Natural killer cell (primary cell): ENCODE results near the gene TTC22. TPM values are rescaled to one million over a fixed set of nuclear protein-coding genes. Genes with fewer than 3 reads are reported as not detected.

Experiments used
- ATAC-seq, 3 donors: fragments of 150-1000 bp in 2 of 3; fragments of 200-7000 bp in 1 of 3; cut with Tn5 transposase; 1 replicate in 1 of 3; 2 replicates in 2 of 3; pipeline ENCODE4 v1.10.0; 2021; ENCODE audit warnings: mild to moderate bottlenecking in 2 of 3, moderate library complexity in 2 of 3
- DNase-seq, 2 donors: peaks; one replicate each; pipeline versions ENCODE4 v3.0.0 to v3.0.0-alpha.2; 2013 to 2021; ENCODE audit warnings: mixed read lengths in 1 of 2
- H3K27ac ChIP-seq: one replicate; pipeline ENCODE4 v1.5.1; 2013; ENCODE audit warnings: mild to moderate bottlenecking, low read length
- H3K27me3 ChIP-seq: one replicate; pipeline ENCODE4 v1.6.1; 2013; ENCODE audit warnings: low read length; ENCODE audit not compliant: control insufficient read depth, insufficient read depth
- H3K36me3 ChIP-seq: one replicate; pipeline ENCODE4 v1.6.1; 2013; ENCODE audit warnings: low read length; ENCODE audit not compliant: control insufficient read depth, insufficient read depth
- H3K4me1 ChIP-seq: one replicate; pipeline ENCODE4 v1.6.1; 2013; ENCODE audit warnings: low read length; ENCODE audit not compliant: control insufficient read depth, insufficient read depth
- H3K4me3 ChIP-seq: one replicate; pipeline ENCODE4 v1.5.1; 2013; ENCODE audit warnings: low read length
- H3K9me3 ChIP-seq: one replicate; pipeline ENCODE4 v1.6.1; 2013; ENCODE audit warnings: low read length; ENCODE audit not compliant: control insufficient read depth, insufficient read depth
- H3K27ac Mint-ChIP-seq, 2 donors: one replicate each; pipeline ENCODE4 v1.8.0; 2022; ENCODE audit warnings: mild to moderate bottlenecking in 2 of 2, mixed read lengths in 2 of 2, moderate library complexity in 1 of 2
- H3K27me3 Mint-ChIP-seq, 2 donors: one replicate each; pipeline ENCODE4 v1.8.0; 2022; ENCODE audit warnings: low read depth in 2 of 2, mixed read lengths in 2 of 2
- H3K36me3 Mint-ChIP-seq: one replicate; pipeline ENCODE4 v1.8.0; 2022; ENCODE audit warnings: mixed read lengths
- H3K4me1 Mint-ChIP-seq, 2 donors: one replicate each; pipeline ENCODE4 v1.8.0; 2022; ENCODE audit warnings: mixed read lengths in 2 of 2
- H3K4me3 Mint-ChIP-seq: one replicate; pipeline ENCODE4 v1.8.0; 2022; ENCODE audit warnings: mild to moderate bottlenecking, moderate library complexity, mixed read lengths
- H3K9me3 Mint-ChIP-seq, 2 donors: one replicate each; pipeline ENCODE4 v1.8.0; 2022; ENCODE audit warnings: mixed read lengths in 2 of 2
- WGBS: methylation state at CpG from one replicate; pipeline ENCODE4 v1.1.7; 2013; ENCODE audit warnings: missing lambda C conversion rate; ENCODE audit not compliant: insufficient coverage; 5-methylcytosine and 5-hydroxymethylcytosine counted together
- intact Hi-C: fragments of 100-400 bp; cut with micrococcal nuclease; formaldehyde crosslinking; loops from one replicate; pipeline ENCODE4 v1.14.2; 2022
- total RNA-seq, 4 donors: library from RNA; stranded (reverse); fragments of 120-200 nt in 1 of 4; gene quantifications; one replicate each; pipeline versions ENCODE4 v1.2.3 to v1.2.4, GENCODE V29; 2013 to 2022
- TF ChIP-seq, protein P1 (sequence below): fragments of 200-600 bp; IDR thresholded peaks from one replicate; pipeline ENCODE4 v1.8.0; 2022; ENCODE audit warnings: antibody characterized with exemption

TTC22 gene
- total RNA-seq, 3 donors from 2014 or later (not counting 1 experiment from before 2014, with no cell fraction given), result 17.8 to 30.8 (median 26.5) TPM

DNA sequence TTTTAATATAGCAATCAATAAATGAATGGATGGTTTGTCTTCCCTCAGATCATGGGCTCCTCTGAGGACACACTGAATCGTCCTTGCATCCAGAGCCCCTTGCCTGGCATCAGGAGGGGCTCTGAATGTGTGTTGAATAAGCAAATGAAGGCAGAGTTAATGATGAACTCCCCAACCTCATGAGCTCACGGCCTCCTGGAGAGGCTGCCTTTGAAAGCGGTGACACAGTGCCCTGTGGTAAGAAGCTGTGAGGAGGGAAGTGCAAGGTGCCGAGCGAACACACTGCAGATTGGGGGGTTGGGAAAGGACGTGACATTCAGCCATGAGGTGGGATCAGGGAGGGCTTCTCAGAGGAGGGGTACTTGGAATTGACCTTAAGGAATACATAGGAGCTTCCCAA is 33.6 kb downstream of the TTC22 start:
- Histone ChIP-seq H3K4me1 (peaks cover 16% of the 10 kb centered on the region), H3K9me3 (no peaks in the 10 kb centered on the region), H3K27me3 (no peaks in the 10 kb centered on the region), H3K27ac (peak overlapping the region; percentile 12), H3K36me3 (no peaks in the 10 kb centered on the region), H3K4me3 (no peak overlapping the region)
- Mint-ChIP-seq H3K4me1 (peaks cover 36 to 48% of the 10 kb centered on the region in 2 donors), H3K27ac (peak overlapping the region; percentile 78 to 96), H3K4me3 (peak overlapping the region; percentile 21), H3K36me3 (no peaks in the 10 kb centered on the region), H3K9me3 (no peaks in the 10 kb centered on the region), H3K27me3 (no peaks in the 10 kb centered on the region)
- peak in 1 of 3 donors; percentile 13 for ATAC-seq
- intact Hi-C loops, result loop anchor here (2.0 kb wide), 1 partner anchor 39 kb away; a partner anchor contains a TSS
- TF ChIP-seq, protein P1, sequence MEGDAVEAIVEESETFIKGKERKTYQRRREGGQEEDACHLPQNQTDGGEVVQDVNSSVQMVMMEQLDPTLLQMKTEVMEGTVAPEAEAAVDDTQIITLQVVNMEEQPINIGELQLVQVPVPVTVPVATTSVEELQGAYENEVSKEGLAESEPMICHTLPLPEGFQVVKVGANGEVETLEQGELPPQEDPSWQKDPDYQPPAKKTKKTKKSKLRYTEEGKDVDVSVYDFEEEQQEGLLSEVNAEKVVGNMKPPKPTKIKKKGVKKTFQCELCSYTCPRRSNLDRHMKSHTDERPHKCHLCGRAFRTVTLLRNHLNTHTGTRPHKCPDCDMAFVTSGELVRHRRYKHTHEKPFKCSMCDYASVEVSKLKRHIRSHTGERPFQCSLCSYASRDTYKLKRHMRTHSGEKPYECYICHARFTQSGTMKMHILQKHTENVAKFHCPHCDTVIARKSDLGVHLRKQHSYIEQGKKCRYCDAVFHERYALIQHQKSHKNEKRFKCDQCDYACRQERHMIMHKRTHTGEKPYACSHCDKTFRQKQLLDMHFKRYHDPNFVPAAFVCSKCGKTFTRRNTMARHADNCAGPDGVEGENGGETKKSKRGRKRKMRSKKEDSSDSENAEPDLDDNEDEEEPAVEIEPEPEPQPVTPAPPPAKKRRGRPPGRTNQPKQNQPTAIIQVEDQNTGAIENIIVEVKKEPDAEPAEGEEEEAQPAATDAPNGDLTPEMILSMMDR, result no peak
- peak; percentile 14 to 20 for DNase-seq
- WGBS, result 57% methylated on average over 6 of the region's 6 CpGs

DNA sequence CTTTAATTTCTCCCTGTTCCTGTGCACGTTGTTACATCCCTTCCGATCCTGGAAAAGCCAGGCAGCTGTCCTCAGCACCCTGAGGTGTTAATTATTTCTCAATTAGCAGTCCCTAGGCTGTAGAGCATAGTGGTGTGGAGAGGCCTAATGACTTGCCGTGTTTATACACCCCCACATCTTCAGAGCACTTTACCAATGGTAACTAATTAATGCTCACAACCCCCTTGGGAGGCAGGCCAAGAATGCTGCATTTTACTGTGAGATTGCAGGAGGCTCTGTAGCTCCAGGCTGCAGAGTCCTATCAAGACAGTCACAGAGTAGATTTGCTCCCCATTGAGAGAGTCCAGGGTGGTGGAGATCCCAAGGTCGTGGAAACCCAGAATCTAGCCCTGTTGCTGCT is 34.4 kb downstream of the TTC22 start:
- Mint-ChIP-seq H3K27me3 (no peaks in the 10 kb centered on the region), H3K4me1 (peaks cover 36 to 48% of the 10 kb centered on the region in 2 donors), H3K27ac (peak overlapping the region; percentile 78 to 96), H3K36me3 (no peaks in the 10 kb centered on the region), H3K4me3 (peak overlapping the region; percentile 35), H3K9me3 (no peaks in the 10 kb centered on the region)
- Histone ChIP-seq H3K4me3 (no peak overlapping the region), H3K27ac (no peak overlapping the region), H3K27me3 (no peaks in the 10 kb centered on the region), H3K36me3 (no peaks in the 10 kb centered on the region), H3K4me1 (peaks cover 16% of the 10 kb centered on the region), H3K9me3 (no peaks in the 10 kb centered on the region)
- DNase-seq (no peak), ATAC-seq (no peak)
- 86% methylated on average over 4 of the region's 4 CpGs for WGBS
- TF ChIP-seq, protein P1, result no peak
- intact Hi-C loops, result loop anchor here (2.0 kb wide), 1 partner anchor 40 kb away; a partner anchor contains a TSS

DNA sequence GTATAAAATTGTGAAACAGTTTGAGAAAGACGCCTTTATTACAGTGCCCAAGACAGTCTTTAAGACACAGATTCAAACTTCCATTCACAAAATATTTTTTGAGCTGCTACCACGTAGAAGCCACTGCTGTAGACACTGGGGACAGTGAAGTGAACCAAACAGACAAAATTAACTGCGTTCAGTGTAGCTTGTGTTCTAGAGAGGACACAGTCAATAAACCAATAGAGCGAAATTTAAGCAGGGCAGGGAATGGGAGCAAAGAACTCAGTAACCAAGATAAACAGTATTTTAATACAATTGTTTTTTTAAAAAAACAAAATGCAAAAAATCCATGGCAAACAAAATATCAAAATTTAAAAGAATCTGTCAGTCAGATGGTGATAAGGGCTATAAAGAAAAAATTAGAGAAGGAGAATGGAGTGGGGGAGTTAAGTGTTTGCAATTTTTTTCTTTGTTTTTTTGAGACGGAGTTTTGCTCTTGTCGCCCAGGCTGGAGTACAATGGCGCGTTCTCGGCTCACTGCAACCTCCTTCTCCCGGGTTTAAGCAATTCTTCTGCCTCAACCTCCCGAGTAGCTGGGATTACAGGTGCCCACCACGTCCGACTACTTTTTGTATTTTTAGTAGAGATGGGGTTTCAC is 36.1 kb downstream of the TTC22 start:
- peaks cover 47 to 53% of the 10 kb centered on the region in 2 donors for H3K4me1 Mint-ChIP-seq
- H3K36me3 Mint-ChIP-seq, result no peaks in the 10 kb centered on the region
- Histone ChIP-seq H3K4me3 (peak overlapping the region; percentile 36), H3K9me3 (no peaks in the 10 kb centered on the region), H3K27ac (peak overlapping the region; percentile 76), H3K36me3 (no peaks in the 10 kb centered on the region), H3K4me1 (peaks cover 16% of the 10 kb centered on the region), H3K27me3 (no peaks in the 10 kb centered on the region)
- 77% methylated on average over 11 of the region's 13 CpGs for WGBS
- H3K9me3 Mint-ChIP-seq, result no peaks in the 10 kb centered on the region
- TF ChIP-seq, protein P1, result no peak
- ATAC-seq (peak in 2 of 3 donors; percentile 3 to 14), DNase-seq (no peak)
- H3K4me3 Mint-ChIP-seq, result peak overlapping the region; percentile 94
- intact Hi-C loops, result loop anchor here (1.0 kb wide), 3 partner anchors 36 to 712 kb away; partner anchors contain the start of genes TCEANC2, TMEM59 and TTC22
- H3K27ac Mint-ChIP-seq, result peak overlapping the region; percentile 96 to 97
- H3K27me3 Mint-ChIP-seq, result no peaks in the 10 kb centered on the region
